ENCODE measurements around the gene GSE1. TPM values are rescaled to one million over a fixed set of nuclear protein-coding genes. Genes with fewer than 3 reads are reported as not detected.

GSE1 gene
- total RNA-seq, 1 experiment from 2014 or later, result 11.3 TPM

GRCh38 chr16:85716022-85716679 lies 103.0 kb downstream of the GSE1 start:
- DNase-seq (ENCODE audit: extremely low read depth, low read depth), result no peak

GRCh38 chr16:85716680-85717038 lies 103.5 kb downstream of the GSE1 start:
- DNase-seq (ENCODE audit: extremely low read depth, low read depth), result no peak

GRCh38 chr16:85717393-85718152 lies 104.5 kb downstream of the GSE1 start:
- DNase-seq (ENCODE audit: extremely low read depth, low read depth), result peak; percentile 30

- DNase-seq (ENCODE audit: extremely low read depth, low read depth), result no peak
Observed at GRCh38 chr16:85718153-85718477, 105.0 kb downstream of the GSE1 start.

GRCh38 chr16:85718682-85719081 lies 105.6 kb downstream of the GSE1 start:
- DNase-seq (ENCODE audit: extremely low read depth, low read depth), result peak; percentile 9

GRCh38 chr16:85719605-85720301 lies 106.6 kb downstream of the GSE1 start:
- DNase-seq (ENCODE audit: extremely low read depth, low read depth), result no peak

GRCh38 chr16:85720302-85720637 lies 107.1 kb downstream of the GSE1 start:
- no peak for DNase-seq (ENCODE audit: extremely low read depth, low read depth)

GRCh38 chr16:85722128-85722893 lies 109.2 kb downstream of the GSE1 start:
- no peak for DNase-seq (ENCODE audit: extremely low read depth, low read depth)

- DNase-seq (ENCODE audit: extremely low read depth, low read depth), result no peak
Observed at GRCh38 chr16:85724126-85724879, 111.2 kb downstream of the GSE1 start.

GRCh38 chr16:85724936-85725335 lies 111.8 kb downstream of the GSE1 start:
- DNase-seq (ENCODE audit: extremely low read depth, low read depth), result no peak

Small RNA genes within 50 kb of the gene (small RNA-seq; reads per million reads assigned to genes)
- gene RN7SL381P, result 0 to 0.18 reads per million in 2 experiments

Other genes starting within 250 kb of the GSE1 start
- 2.6 and 3.1 TPM in 2 replicates for gene GINS2, start 75.6 kb downstream of the GSE1 start, total RNA-seq (2014; rRNA removed; shearing (Covaris generic))
- gene C16orf74, start 137.8 kb downstream of the GSE1 start, total RNA-seq (2014; rRNA removed; shearing (Covaris generic)), result 1.8 and 2.9 TPM in 2 replicates
- gene EMC8, start 186.2 kb downstream of the GSE1 start, total RNA-seq (2014; rRNA removed; shearing (Covaris generic)), result 35.1 and 45.2 TPM in 2 replicates
- gene COX4I1, start 186.4 kb downstream of the GSE1 start, total RNA-seq (2014; rRNA removed; shearing (Covaris generic)), result 490 and 498 TPM in 2 replicates

Measured in NCI-H460 (cell line).